HG03045 (cell line): ENCODE data around the gene THAP9.
"Not testable (repeated sequence)": the region's sequence is repeated elsewhere in the genome, so short reads cannot be mapped to it uniquely, and the experiment has no call there.

Experiments
- ATAC-seq: cut with Tn5 transposase; IDR thresholded peaks from one replicate; pipeline ENCODE4 v1.9.1; 2021; ENCODE audit warnings: mild to moderate bottlenecking, moderate library complexity; ENCODE audit not compliant: unreplicated experiment

The THAP9 gene

GRCh38 chr4:82891707-82892466 lies 8.6 kb upstream of the THAP9 start:
- ATAC-seq = no peak

DNA sequence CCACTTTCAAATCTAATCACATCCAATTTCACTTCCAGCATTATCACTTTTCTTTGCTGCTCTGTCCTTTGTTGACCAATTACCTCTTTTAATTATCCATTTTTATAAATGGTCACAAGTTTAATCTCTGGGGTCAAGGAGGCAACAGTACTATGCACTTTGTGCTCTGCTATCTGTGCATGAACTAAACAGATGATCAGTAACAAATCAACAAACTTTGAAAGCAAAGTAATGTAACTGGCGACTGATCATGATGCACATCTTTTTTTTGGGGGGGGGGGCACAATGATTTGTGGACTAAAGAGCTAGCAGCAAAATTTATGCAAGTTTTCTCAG lies 8.1 kb upstream of the THAP9 start:
- ATAC-seq = no peak

- ATAC-seq = no peak
Observed at GRCh38 chr4:82893942-82894341, 6.6 kb upstream of the THAP9 start.

- ATAC-seq = no peak
Observed at GRCh38 chr4:82896755-82897154, 3.8 kb upstream of the THAP9 start.

GRCh38 chr4:82898322-82899243 lies 2.0 kb upstream of the THAP9 start:
- no peak for ATAC-seq

- ATAC-seq = no peak
Observed at GRCh38 chr4:82899374-82900065, 1.0 kb upstream of the THAP9 start.

- peak; percentile 0 for ATAC-seq
Observed at GRCh38 chr4:82900066-82900410, 497 bp upstream of the THAP9 start.

DNA sequence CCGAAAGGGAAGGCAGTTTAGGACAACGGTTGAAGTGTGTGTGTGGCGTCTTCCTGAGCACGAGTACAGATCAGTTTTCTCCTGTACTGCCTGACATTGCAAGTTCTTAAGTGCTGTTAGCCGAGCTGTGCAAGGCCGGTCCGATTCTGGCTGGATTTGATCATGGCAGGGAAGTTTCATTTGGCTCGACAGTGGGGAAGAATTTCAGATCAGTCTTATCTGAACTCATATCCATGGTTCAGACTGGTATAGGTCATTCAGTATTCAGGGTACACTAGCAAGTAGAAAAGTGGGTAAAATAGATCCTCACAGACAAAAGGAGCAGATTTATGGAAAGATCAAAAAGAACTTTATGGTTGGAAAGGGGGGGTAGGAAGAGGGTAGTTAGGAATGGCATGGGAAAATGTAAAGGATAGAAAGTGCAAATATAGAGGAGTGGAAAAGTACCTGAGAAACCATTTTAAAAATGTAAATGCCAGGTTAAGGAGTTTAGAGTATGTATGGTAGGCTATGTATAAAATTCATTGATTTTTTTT lies 716 bp downstream of the THAP9 start:
- no peak for ATAC-seq

DNA sequence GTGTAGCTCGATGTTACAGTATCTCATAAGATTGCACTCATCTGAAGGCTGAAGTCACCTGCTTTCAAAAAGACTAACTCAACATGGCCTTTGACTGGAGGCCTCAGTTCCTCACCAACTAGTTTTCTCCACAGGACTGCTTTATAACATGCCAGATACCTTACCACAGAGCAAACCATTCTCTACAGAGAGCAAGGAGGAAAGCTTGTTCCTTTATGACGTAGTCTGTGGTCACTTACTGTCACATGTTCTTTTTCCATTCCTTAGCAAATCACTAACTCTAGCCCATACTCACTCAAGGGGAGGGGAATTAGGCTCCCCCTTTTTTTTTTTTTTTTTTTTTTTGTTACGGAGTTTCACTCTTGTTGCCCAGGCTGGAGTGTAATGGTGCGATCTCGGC lies 3.2 kb downstream of the THAP9 start:
- no peak for ATAC-seq

- peak; percentile 32 for ATAC-seq
Observed at GRCh38 chr4:82905205-82905604, 4.7 kb downstream of the THAP9 start.

GRCh38 chr4:82906469-82906868 lies 5.9 kb downstream of the THAP9 start:
- no peak for ATAC-seq

DNA sequence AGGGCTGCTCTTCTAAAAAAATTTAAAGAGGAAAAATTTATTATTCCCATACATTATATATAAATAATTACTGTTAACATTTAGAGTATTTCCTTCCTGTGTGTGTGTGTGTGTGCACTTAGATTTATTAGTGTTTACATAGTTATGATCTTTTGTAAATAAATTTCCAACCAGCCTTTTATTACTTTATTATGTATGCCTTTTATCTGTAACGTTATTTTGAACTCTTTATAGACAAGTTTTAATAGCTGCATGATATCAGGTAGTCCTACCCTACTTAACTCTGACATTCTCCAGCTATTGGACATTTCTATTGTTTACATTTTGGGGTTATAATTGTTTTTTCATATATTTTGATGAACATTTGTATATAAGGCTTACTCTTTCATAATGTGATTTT lies 8.8 kb downstream of the THAP9 start:
- no peak for ATAC-seq

- no peak for ATAC-seq
Observed at GRCh38 chr4:82913305-82913704, 12.8 kb downstream of the THAP9 start.

DNA sequence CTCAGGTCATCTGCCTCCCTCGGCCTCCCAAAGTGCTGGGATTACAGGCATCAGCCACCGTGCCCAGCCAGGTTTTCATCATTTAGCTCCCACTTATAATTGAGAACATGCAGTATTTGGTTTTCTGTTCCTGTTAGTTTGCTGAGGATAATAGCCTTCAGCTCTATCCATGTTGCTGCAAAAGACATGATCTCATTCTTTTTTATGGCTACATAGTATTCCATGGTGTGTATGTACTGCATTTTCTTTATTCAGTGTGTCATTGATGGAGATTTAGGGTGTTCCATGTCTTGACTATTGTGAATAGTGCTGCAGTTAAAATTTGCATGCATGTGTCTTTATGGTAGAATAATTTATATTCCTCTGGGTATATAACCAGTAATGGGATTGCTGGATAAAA lies 13.4 kb downstream of the THAP9 start:
- ATAC-seq = not testable (repeated sequence)

GRCh38 chr4:82918091-82918490 lies 17.6 kb downstream of the THAP9 start:
- ATAC-seq = no peak

- no peak for ATAC-seq
Observed at GRCh38 chr4:82919386-82919785, 18.9 kb downstream of the THAP9 start.

DNA sequence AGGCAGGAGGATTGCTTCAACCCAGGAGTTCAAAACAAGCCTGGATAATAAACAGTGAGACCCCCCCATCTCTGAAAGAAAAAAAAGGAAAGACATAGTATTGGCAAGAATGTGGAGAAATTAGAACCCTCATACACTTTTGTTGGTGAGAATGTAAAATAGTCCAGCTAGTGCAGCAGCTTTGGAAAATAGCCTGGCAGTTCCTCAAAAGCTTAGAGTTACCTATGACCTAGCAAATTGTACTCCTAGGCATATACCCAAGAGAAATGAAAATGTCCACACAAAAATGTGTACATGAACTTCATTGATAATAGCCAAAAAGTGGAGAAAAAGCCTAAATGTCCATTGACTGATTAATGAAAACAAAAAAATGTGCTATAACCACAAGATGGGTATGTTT lies 21.3 kb downstream of the THAP9 start:
- no peak for ATAC-seq

DNA sequence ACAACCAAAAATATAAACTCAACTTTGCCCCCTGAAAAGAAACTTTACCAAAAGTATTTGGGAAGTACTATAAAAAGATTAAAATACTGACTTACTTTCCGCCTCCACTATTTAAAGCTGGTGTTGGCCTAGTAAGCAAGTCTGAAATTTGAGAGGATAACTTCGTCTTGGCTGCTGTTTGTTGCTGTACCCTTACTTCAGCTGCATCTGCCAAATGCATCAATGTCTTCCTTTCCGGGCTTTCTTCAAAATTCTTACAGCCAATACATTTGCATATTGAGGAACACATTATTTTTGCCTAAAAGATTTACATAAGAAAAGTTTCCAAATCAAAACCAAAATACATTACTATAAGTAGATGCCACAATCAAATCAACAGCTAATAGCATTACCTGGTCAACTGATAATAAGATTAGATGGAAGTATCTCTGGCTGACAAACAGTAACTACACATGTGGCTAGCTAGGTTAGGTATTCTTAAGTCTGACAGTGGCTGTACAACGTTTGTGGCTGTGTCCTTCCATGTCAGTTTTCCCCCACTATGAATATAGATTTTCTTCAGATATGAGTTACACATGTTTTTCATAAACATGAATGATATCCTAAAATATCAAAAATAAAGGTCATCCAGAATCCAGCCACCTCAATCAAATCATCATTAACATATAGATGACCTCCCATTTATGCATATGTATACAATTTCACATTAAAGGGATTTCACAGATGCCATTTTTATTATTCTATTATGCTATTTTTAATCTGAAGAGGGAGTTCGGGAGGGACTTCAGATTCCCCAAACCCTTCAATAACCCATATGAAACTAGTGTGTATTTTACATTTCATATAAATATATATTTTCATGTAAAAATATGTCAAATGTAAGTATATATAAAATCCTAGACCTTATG lies 30.6 kb downstream of the THAP9 start:
- ATAC-seq = no peak

GRCh38 chr4:82934441-82934840 lies 33.9 kb downstream of the THAP9 start:
- ATAC-seq = no peak

GRCh38 chr4:82939414-82939813 lies 38.9 kb downstream of the THAP9 start:
- no peak for ATAC-seq
